GM18867 (cell line): ENCODE results near the gene VTI1B.
"Not testable (repeated sequence)": the region's sequence is repeated elsewhere in the genome, so short reads cannot be mapped to it uniquely, and the experiment has no call there.

Experiments used
- ATAC-seq: cut with Tn5 transposase; IDR thresholded peaks from one replicate; pipeline ENCODE4 v1.9.1; 2021; ENCODE audit warnings: mild to moderate bottlenecking, moderate library complexity; ENCODE audit not compliant: unreplicated experiment

VTI1B gene

DNA sequence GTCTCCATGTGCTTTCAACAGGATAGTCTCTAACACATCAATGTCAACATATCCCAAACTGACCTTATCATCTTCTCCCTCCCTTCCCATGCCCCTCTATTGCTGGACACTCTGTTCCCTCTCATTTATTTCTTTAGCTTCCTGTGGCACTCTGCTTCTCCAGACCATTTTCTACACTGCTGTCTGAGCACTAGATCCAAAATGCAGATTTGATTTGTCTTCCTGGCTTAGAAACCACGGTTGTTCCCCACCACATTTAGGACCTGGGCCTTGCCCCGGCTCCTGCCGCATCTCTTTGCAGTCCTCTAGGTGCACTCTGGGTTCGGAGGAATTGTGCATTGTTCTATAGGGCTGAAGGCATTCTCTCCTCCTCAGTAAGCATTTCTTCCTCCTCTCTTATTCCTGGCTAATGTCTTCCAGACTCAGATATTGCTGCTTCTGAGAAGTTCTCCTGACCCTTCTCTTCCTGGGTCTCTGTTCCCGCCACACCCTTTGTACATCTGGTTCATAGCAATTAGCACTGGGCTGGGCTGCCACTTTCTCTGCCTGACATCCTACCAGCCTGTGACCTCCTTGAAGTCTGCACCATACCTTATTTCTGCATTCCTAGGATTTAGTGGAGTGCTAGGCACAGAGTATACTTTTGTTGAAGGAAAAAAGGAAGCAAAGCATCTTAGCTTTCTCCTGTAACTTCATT, 40.8 kb downstream of the VTI1B start:
- no peak for ATAC-seq

DNA sequence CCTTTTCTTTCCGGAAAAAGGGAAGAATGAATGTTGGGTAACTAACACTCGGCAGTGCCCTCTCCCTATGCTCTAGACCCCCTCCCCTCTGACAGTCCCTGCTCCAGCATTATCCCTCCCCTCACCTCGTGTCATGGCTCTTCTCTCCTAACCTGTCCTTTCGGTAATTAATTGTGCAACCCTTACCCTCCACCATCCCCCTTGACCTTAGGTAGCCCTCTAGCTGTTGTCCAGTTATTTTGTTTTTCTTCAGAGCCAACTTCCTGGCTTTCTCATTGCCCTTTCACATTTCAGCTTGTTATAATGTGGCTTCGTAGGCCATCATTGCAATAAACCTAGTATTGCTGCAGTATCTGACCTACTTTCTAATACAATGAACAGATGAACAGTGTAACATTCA, 43.5 kb downstream of the VTI1B start:
- ATAC-seq, result no peak

DNA sequence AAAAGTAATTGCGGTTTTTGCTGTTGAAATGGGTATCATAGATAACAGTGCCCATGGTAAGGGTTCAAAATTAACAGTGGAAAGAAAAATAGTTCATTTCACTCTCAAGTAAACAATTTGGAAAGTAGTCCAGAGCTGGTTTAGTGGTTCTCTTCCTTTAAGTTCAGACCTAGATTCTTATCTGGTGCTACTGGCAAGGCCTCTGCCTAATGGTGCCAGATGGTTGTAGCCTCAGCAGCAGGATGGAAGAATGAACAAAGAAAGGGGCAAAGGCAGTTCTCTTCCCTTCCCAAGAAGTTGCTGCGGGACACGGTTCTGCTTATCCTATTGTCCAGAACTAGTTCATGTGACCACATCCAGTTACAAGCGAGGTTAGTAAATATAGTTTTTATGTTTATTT, 44.2 kb downstream of the VTI1B start:
- no peak for ATAC-seq

DNA sequence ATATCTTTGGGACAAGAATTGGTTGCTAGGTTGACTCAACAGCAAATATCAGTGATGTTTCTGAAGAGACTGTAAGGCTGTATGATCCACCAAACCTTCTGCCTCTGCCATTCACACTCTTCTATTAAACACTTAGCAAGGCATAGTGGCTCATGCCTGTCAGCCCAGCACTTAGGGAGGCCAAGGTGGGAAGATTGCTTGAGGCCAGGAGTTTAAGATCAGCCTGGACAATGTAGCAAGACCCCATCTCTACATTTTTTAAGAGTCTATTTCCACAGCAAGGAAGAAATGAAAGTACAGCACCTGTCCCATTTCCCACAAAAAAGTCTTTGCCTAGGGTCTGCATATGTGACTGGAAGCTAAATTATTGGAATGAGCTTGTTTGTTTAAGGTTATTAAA, 46.9 kb downstream of the VTI1B start:
- ATAC-seq, result no peak

DNA sequence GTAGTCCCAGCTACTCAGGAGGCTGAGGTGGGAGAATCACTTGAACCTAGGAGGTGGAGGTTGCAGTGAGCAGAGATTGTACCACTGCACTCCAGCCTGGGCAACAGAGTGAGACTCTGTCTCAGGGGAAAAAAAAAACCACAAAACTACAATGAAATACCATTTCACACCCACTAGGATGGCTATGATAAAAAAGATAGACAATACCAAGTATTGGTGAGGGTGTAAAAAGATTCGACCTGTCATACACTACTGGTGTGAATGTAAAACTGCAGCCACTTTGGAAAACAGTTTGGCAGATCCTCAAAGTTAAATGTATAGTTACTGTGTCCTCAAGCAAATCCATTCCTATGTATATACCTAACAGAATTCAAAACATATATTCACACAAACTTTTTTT, 48.3 kb downstream of the VTI1B start:
- not testable (repeated sequence) for ATAC-seq

DNA sequence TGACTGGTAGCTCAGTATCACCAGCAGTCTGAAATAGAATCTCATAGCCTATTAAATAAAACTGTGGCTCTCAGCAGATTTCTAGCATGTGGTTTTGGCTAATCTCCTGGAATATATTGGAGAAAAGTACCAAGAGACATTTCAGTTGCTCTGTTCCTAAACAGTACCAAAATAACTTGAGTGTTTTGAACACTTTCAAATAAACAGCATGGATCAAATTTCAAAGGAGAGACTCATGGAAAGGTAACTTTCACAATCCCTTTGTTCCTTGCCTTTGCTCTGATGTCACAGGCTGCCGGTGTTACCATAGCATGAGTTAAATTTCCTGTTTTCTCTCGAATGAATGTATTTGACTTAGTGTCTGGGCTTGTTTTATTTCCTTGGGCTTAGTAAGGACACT, 51.3 kb downstream of the VTI1B start:
- no peak for ATAC-seq

DNA sequence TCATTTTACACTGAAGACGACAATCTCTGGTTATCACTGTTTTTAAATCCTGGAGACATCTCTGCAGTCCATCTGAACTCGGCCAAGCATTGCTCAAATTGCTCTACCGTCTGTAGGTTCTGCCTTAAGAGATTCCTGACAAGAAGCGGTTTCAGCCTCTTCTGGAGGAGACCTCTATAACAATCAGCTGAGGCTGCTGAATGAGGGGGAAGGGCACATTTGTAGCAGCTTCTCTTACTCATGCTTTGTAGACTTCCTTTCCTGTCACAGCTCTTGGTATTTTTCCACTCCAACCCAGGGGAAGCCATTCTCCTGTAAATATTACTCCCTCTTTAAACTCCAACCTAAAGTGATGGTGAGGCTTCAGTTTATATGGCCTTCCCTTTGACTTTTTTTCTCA, 51.8 kb downstream of the VTI1B start:
- ATAC-seq, result no peak

DNA sequence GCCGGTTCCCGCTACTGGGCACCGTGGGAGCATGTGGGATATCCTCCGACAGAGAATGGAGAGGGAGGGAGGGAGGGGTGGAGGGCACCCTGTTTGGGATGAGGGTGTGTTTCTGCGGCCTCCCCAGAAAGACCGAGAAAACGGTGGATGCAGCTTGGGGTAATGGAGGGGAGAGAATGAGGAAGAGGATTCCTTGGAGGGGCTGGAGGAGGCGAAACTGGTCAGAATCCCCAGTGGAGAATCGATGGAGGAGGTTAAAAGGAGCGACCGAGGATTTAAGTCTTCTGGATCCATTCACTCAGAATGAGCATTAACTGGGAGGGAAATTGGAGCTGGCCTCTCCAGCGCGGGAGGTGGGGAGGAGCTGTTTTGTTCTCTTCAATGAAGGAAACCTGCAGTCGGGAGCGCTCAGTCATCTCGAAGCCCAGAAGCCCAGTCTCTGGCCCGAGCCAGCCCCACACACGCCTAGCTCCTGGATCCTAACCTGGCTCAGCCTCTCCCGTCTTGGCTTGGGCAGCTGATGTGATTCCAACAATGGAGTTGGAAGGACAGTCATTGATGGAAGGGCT, 54.1 kb downstream of the VTI1B start:
- ATAC-seq, result no peak

DNA sequence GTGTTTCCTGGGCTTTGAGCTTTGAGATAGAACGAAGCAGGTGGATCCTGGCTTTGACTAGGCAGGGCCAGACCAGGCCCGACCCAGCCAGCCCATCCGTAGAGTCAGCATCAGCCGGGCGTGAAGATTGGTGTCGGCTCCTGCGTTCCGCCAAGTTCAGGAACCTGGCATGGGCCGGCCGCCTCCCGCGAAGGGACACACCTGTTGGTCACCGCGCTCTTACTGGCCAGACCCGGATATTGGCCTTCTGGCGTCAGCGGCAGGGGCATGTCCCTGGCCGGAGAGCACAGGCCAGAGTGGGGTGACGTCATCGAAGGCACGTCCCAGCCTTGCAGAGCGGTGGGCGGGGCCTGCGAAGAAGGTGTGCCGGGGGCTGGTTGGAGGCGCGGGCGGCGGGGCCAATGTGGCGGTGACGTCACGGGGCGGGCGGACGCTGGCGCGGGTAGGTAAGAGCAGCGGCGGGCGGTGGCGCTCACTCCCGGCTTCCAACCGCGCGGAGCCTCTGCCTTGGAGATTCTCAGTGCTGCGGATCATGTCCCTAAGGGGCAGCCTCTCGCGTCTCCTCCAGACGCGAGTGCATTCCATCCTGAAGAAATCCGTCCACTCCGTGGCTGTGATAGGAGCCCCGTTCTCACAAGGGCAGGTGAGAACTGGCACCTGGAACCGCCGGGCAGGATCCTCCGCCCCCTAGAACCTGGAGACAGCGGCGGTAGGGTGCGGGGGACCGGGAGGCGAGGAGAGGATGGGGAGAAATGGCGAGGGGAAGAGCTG, 54.8 kb downstream of the VTI1B start, which contains the start of gene ARG2:
TSS of gene ARG2 (plus strand) at position 475 of the 771 bp plus-strand sequence. CDS start at position 533, 58 bp downstream.
- ATAC-seq, result peak; percentile 96

DNA sequence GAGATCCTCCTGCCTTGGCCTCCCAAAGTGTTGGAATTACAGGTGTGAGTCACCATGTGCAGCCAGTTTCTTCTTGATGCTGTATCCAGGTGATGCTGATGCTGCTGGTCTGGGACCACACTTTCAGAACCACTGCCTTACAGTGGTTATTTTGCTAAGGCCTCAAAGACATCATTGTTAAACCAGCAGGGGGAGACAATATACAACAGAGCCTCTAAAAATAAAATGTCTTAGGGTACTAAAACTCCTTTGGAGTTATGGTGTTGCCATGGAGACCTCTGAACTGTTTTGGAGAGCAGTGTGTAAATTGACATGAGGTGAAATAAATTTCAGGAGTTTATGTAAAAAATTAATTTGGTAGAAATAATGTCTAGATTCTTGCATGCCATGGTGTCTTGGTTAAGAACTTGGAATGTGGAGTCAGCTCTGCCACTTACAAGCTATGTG, 55.8 kb downstream of the VTI1B start:
- ATAC-seq, result peak; percentile 36

DNA sequence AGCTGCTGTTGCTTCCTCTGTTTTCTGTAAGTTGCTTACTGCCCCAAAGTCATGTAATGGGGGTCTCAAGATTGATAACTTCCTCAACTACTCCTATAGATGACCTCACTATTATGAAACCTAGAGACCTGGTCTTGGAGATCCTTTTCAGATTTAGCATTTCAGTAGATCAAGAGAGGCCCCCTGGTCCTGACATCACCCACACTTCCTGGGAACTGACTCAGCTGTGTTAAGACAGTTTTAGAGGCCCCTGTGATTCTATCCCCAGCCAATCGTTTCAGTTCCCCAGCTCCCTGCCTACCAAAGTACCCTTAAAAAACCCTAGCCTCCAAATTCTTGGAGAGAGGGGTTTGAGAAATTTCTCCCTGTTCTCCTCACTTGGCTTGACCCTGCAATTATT, 63.9 kb downstream of the VTI1B start:
- no peak for ATAC-seq

DNA sequence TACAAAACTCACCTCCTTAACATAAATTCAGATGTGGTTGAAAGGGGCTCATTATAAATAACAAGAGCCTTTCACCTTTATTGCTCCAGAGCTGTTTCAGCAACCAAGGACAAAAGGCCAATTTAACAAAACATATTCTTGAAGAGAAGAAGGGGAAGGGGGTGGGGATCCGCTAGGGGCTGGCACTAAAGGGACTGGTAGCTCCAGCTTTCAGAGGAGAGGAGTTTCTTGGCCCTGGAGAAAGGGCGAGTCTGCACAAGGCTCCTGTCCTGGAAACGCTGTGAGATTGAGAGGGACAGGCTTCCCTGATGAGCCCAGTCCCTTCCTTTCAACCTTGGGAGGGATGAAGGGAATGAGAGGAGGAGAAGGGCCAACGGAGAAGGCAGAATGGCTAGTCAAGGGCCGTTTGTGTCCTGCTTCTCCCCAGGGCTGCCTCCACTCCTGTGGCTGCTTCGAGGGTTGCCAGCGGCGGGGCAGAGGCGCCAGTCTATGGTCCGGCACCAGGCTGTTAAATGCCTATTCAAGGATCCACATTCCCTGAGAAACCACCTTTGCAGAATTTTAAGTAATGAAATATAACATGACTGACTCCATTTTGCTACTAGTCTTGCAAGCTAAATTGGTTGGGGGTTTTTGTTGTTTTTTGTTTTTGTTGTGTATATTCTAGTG, 64.7 kb downstream of the VTI1B start:
- no peak for ATAC-seq

DNA sequence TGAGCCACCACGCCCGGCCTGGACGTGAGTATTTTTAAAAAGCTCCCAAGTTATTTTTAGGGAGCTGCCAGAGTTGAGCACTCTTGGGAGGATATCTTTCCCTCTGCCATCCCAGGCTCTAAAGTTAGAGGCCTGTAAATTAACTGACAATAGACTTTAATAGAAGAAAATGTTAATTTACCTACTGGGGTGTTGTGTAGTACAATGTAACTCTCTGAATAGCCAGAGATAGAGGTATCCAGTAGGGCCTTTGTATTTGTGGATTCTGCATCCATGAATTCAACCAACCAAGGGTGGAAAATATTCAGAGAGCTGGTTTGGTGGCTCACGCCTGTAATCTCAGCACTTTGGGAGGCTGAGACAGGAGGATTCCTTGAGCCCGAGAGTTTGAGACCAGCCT, 66.8 kb downstream of the VTI1B start:
- ATAC-seq, result no peak

DNA sequence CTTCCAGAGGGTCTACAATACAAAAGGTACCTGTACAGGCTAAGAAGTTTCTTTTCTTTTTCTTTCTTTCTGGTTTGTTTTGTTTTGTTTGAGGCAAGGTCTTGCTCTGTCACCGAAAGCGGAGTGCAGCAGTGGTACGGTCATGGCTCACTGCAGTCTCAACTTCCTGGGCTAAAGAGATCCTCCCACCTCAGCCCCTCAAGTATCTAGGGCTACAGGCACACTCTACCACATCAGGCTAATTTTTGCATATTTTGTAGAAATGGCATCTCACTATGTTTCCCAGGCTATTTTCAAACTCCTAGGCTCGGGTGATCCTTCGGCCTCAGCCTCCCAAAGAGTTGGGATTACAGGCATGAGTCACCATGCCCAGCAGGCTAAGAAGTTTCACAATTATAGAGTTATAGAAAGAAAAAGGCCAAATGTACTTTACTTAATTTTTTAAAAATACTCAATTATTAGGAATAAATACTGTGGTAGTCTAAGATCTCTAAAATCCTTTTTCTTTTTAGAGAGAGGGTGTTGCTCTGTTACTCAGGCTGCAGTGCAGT, 71.4 kb downstream of the VTI1B start:
- ATAC-seq, result peak; percentile 72

DNA sequence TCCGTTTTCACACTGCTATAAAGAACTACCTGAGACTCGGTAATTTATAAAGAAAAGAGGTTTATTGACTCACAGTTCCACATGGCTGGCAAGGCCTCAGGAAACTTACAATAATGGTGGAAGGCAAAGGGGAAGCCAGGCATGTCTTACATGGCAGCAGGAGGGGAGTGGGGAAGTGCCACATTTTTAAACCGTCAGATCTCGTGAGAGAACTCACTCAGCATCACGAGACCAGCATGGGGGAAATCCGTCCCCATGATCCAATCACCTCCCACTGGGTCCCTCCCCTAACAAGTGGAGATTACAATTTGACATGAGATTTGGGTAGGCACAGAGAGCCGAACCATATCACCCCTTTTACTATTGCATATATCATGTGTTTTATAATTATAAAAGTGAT, 72.4 kb downstream of the VTI1B start:
- ATAC-seq, result no peak

DNA sequence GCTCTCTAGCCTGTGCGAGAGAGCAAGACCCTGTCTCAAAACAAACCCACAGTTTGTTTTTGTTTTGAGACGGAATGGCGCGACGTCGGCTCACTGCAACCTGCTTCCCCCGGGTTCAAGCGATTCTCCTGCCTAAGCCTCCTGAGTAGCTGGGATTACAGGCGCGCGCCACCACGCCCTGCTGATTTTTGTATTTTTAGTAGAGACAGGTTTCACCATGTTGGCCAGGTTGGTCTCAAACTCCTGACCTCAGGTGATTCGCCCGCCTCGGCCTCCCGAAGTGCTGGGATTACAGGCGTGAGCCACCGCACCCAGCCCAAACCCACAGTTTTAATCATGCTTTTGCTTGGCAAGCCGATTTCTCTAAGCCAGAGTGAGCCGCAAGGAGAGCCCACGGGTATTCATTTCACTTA, 73.9 kb downstream of the VTI1B start:
- peak; percentile 1 for ATAC-seq

DNA sequence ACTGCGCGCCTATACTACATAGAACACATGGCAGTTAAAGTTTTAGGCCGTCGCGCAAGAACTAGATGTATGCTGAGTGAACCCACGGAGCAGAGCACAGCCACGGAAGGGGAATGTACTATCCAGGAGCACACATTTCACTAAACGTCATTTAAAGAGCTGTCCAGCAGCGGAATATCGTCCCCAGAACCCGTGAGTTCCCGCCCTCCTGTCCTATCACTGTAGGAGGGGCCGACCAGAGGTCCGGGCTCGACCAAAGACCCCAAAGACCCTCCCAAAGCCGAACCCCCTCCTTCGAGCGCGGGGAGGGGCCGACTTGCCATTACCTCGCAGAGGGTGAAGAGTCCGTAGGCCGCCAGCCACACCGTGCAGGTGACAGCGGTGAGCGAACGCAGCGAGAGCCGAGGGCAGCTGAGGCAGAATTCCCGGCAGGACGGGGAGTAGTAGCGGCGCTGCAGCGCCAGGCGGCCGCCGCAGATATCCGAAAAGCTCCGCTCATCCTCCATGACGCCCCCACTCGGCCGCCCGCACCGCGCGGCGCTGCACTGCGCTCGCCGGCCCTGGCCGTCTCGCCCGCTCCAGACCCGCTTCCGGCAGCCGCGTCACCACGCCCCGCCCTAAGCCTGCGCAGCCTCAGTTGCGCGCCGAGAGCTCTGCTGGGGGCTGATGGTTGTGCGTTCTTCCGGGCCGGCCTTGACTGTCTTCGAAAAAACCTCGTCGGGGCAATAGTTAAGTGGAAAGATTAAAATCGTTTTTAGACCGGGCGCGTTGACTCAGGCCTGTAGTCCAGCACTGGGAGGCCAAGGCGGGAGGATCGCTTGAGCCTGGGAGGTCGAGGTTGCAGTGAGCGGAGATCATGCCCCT, 74.5 kb downstream of the VTI1B start, which contains the start of gene PIGH:
TSS of gene PIGH (minus strand) at position 571 of the 864 bp plus-strand sequence. CDS start at position 506, 65 bp downstream.
- peak; percentile 92 for ATAC-seq
